SKM-1 treated with dmso at 0.1 percent for 144 hours (cell line): ENCODE results near the gene SCAF8.

Experiments
- DNase-seq: peaks from one replicate; lab custom pipeline; 2025; ENCODE audit not compliant: unreplicated experiment; lab: John Stamatoyannopoulos, UW

The SCAF8 gene

DNA sequence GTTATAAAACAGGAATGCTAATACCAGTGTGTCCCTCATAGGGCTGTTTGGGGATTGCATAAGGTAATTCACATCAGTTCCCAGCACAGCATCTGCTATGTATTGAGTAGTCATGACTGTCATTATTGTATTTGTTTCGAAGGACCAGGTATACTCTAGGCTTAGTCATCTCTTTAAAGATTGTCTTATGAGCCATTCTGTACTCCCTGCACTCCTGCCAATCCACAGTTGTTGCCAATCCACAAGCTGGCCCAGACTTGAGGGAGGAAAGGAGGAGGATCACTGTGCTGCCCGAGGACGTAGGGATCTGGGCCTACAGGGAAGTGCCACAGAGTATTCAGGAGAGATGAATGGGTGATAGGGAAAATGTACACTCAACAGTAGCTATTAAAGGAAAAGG, 148.9 kb downstream of the SCAF8 start:
- no peak for DNase-seq
